Measurements from ENCODE around the gene DCTD. TPM values are rescaled to one million over a fixed set of nuclear protein-coding genes. Genes with fewer than 3 reads are reported as not detected.

The DCTD gene
- total and polyA plus RNA-seq, 2 of the 13 experiments (the other 11 are each of a cell fraction or from before 2014, with no cell fraction given): 85.1 to 95.3 TPM

GRCh38 chr4:182873289-182873688, 43.9 kb downstream of the DCTD start (continued):
- TF ChIP-seq THAP8 (CRISPR knock-in tag; IDR thresholded peaks at IDR 0.05; ENCODE audit: borderline replicate concordance): no peak
- TF ChIP-seq KDM3A (CRISPR knock-in tag; IDR thresholded peaks at IDR 0.05; ENCODE audit: low read depth): no peak
- TF ChIP-seq CSRNP1 (CRISPR knock-in tag; IDR thresholded peaks at IDR 0.05): no peak
- no peak for TF ChIP-seq ZNF34 (CRISPR knock-in tag; IDR thresholded peaks at IDR 0.05; ENCODE audit: borderline replicate concordance)
- TF ChIP-seq POLR2G (IDR thresholded peaks at IDR 0.05; ENCODE audit: low read depth, low read length): no peak

GRCh38 chr4:182872886-182873285, 44.3 kb downstream of the DCTD start:
- 96% methylated on average over 13 of the region's 13 CpGs for WGBS (ENCODE audit: low lambda C conversion rate)

More at GRCh38 chr4:182872886-182873285, 44.3 kb downstream of the DCTD start:
- DNase-seq (ENCODE audit: low spot score): no peak
- ATAC-seq: no peak
- H3K79me2 ChIP-seq (ENCODE audit: insufficient read depth, low read length): no peaks in the 10 kb centered on the region
- H3K9ac ChIP-seq (ENCODE audit: insufficient read depth, low read depth, low read length): no peak overlapping the region
- peaks cover 0 to 4% of the 10 kb centered on the region in 2 experiments; a peak in 2 of 5 replicates for H3K36me3 ChIP-seq (replicated peaks in 1 of 2; ENCODE audit: control insufficient read depth in 1 of 2, insufficient read depth in 2 of 2, low read length in 2 of 2)
- no peak overlapping the region for H3K4me2 ChIP-seq (ENCODE audit: low read depth, low read length)
- no peaks in the 10 kb centered on the region for H3K9me3 ChIP-seq (ENCODE audit: low read length)
- H3K4me3 ChIP-seq (replicated peaks in 1 of 3; ENCODE audit: insufficient read depth in 1 of 3, low read depth in 2 of 3, low read length in 3 of 3): no peak overlapping the region
- BruUV-seq (replicated peaks): no TSS peak
- no peak for FAIRE-seq
- intact Hi-C loops (cut with micrococcal nuclease; ENCODE audit: unreplicated experiment) (no loop called here), in situ Hi-C loops (cut with HindIII; ENCODE audit: extremely low pct_ligation_motif_present, low pct_unique_long_range_greater_than_20kb) (no loop called here)
- no peak overlapping the region for H3K27ac ChIP-seq (ENCODE audit: extremely low read length, insufficient read depth, low read length)
- peaks cover 15% of the 10 kb centered on the region for H3K4me1 ChIP-seq (ENCODE audit: insufficient read depth, low read length)
- TF ChIP-seq MAFK (conservative IDR thresholded peaks at IDR 0.05 in 1 of 2, IDR thresholded peaks at IDR 0.05 in 1 of 2; ENCODE audit: low read length in 2 of 2) (peak; percentile 96 to 99), MAFF (IDR thresholded peaks at IDR 0.05; ENCODE audit: low read depth, low read length) (peak; percentile 98), U2AF2 (IDR thresholded peaks at IDR 0.05; ENCODE audit: low read depth, low read length) (no peak)
- no peaks in the 10 kb centered on the region for H3K27me3 ChIP-seq (ENCODE audit: control insufficient read depth in 1 of 2, insufficient read depth in 2 of 2, low read length in 2 of 2)
- ChIA-PET CTCF (ENCODE audit: low intra/inter-chr PET ratio, low total read pairs) (no interaction called here), POLR2A (no interaction called here)
- no peaks in the 10 kb centered on the region for H4K20me1 ChIP-seq (ENCODE audit: insufficient read depth, low read length)
- no peak overlapping the region for H2AFZ ChIP-seq (ENCODE audit: low read length)

All from HepG2 (cell line).